Stimulated activated naive B cell treated with anti-CD40 and anti-IgM and Interleukin-4, amounts not matched to agents 10 μg/mL and 1 μg/mL and 100 μg/mL, for 72 hours (primary cell): ENCODE measurements around the gene ZNF432.

Experiments used
- ATAC-seq, 2 donors: fragments of 150-1000 bp; cut with Tn5 transposase; replicated peaks; 2 replicates each; pipeline ENCODE4 v1.10.0; 2021; ENCODE audit warnings: moderate library complexity in 1 of 2
- DNase-seq: peaks from one replicate; pipeline ENCODE4 v3.0.0; 2021
- H3K27ac Mint-ChIP-seq: one replicate; pipeline ENCODE4 v1.8.0; 2022; ENCODE audit warnings: mild to moderate bottlenecking, mixed read lengths
- H3K27me3 Mint-ChIP-seq, 2 donors: one replicate each; pipeline ENCODE4 v1.8.0; 2022; ENCODE audit warnings: mixed read lengths in 2 of 2
- H3K36me3 Mint-ChIP-seq, 2 donors: one replicate each; pipeline ENCODE4 v1.8.0; 2022; ENCODE audit warnings: mixed read lengths in 2 of 2, mild to moderate bottlenecking in 1 of 2
- H3K4me1 Mint-ChIP-seq, 2 donors: one replicate each; pipeline ENCODE4 v1.8.0; 2022; ENCODE audit warnings: mixed read lengths in 2 of 2, mild to moderate bottlenecking in 1 of 2
- H3K4me3 Mint-ChIP-seq, 2 donors: one replicate each; pipeline ENCODE4 v1.8.0; 2022; ENCODE audit warnings: mild to moderate bottlenecking in 2 of 2, mixed read lengths in 2 of 2, moderate library complexity in 1 of 2
- H3K9me3 Mint-ChIP-seq, 2 donors: one replicate each; pipeline ENCODE4 v1.8.0; 2022; ENCODE audit warnings: mixed read lengths in 2 of 2, mild to moderate bottlenecking in 1 of 2

Gene ZNF432

GRCh38 chr19:51983361-51983760, 65.3 kb downstream of the ZNF432 start:
- Mint-ChIP-seq H3K36me3 (peaks cover 62 to 79% of the 10 kb centered on the region in 2 donors), H3K4me1 (peaks cover 2 to 17% of the 10 kb centered on the region in 2 donors), H3K4me3 (no peak overlapping the region), H3K9me3 (peaks cover 25 to 30% of the 10 kb centered on the region in 2 donors), H3K27me3 (no peaks in the 10 kb centered on the region), H3K27ac (no peak overlapping the region)
- ATAC-seq (no peak), DNase-seq (no peak)
